K562 (cell line): ENCODE measurements around the gene IPP. TPM values are rescaled to one million over a fixed set of nuclear protein-coding genes. Genes with fewer than 3 reads are reported as not detected.

ENCODE experiments used
- HLTF ChIP-seq: fragments of 450-650 bp; IDR thresholded peaks from 2 replicates; pipeline ENCODE4 v1.6.1; 2016
- KLF13 ChIP-seq: fragments of 450-650 bp; IDR thresholded peaks from 2 replicates; pipeline ENCODE4 v1.6.1; 2016; ENCODE audit warnings: missing genetic modification characterization, low read depth, mild to moderate bottlenecking, missing compliant biosample characterization, moderate library complexity, borderline replicate concordance
- MAX ChIP-seq: sonication (generic); formaldehyde crosslinking; IDR thresholded peaks from 2 replicates; pipeline ENCODE4 v1.9.0; 2022; ENCODE audit warnings: mild to moderate bottlenecking, missing genetic modification reagents
- MLLT1 ChIP-seq, 2 experiments: fragments of 450-650 bp; IDR thresholded peaks; 2 replicates each; pipeline ENCODE4 v1.6.1; 2016
- PCBP2 ChIP-seq: fragments of 200-400 bp; formaldehyde crosslinking; IDR thresholded peaks from 2 replicates; pipeline ENCODE4 v1.6.1; 2018; ENCODE audit warnings: low read length, low read depth, mild to moderate bottlenecking, moderate library complexity; ENCODE audit not compliant: poor library complexity, severe bottlenecking
- POLR2AphosphoS5 ChIP-seq: IDR thresholded peaks from 2 replicates; pipeline ENCODE4 v1.6.1; 2011; ENCODE audit warnings: mild to moderate bottlenecking, low read depth, low read length, moderate library complexity; ENCODE audit not compliant: control insufficient read depth, insufficient read depth
- RBFOX2 ChIP-seq: fragments of 200-400 bp; formaldehyde crosslinking; IDR thresholded peaks from 2 replicates; pipeline ENCODE4 v1.6.1; 2017; ENCODE audit warnings: low read depth, mild to moderate bottlenecking, low read length, moderate library complexity
- ZNF318 ChIP-seq, 2 experiments: fragments of 450-650 bp; IDR thresholded peaks; 2 replicates each; pipeline ENCODE4 v1.6.1; 2016; ENCODE audit warnings: mild to moderate bottlenecking in 2 of 2, borderline replicate concordance in 1 of 2, low read depth in 1 of 2, moderate library complexity in 1 of 2
- ZNF717 ChIP-seq: fragments of 250-450 bp; sonication (Bioruptor Pico); IDR thresholded peaks from 2 replicates; pipeline ENCODE4 v1.5.0; 2021
- polyA plus RNA-seq, 8 experiments: library from polyadenylated mRNA; depleted of rRNA in 4 of 8; stranded (reverse) in 5 of 8; unstranded in 3 of 8; fragments of >200 nt; fragmentation: Nextera tagmentation in 2 of 8; fragmentation: Illumina TruSeq in 1 of 8; extraction: Ambion mirVana in 2 of 8; extraction: Trizol in 1 of 8; gene quantifications; 2 replicates each; pipeline versions ENCODE4 v1.2.1 to v1.2.3, GENCODE V29; 2011 to 2014; ENCODE audit warnings: inconsistent platforms in 1 of 8, missing spikeins in 1 of 8
- total RNA-seq, 7 experiments: library from RNA; depleted of rRNA in 6 of 7; stranded (reverse); fragments of >200 nt in 6 of 7; fragmentation: Illumina TruSeq in 2 of 7; extraction: Trizol in 2 of 7; gene quantifications; 2 replicates each; pipeline versions ENCODE4 v1.2.1 to v1.2.3, GENCODE V29; 2011 to 2021; ENCODE audit warnings: low replicate concordance in 1 of 7
- TF ChIP-seq, protein P1 (sequence below): fragments of 250-450 bp; sonication (Bioruptor Pico); IDR thresholded peaks from 2 replicates; pipeline ENCODE4 v1.4.0; 2020
- TF ChIP-seq, protein P2 (sequence below): fragments of 200-800 bp; sonication (Bioruptor generic); IDR thresholded peaks from 2 replicates; pipeline ENCODE4 v1.6.1; 2017; ENCODE audit warnings: missing genetic modification characterization, missing compliant biosample characterization

Gene IPP
- total and polyA plus RNA-seq, 9 of the 15 experiments (the other 6 are each of a cell fraction or from before 2014, with no cell fraction given), result 6.9 to 15.1 (median 9.7) TPM

- TF ChIP-seq PCBP2, result no peak
- TF ChIP-seq MLLT1 (IDR thresholded peaks at IDR 0.05), result peak; percentile 28 to 34; a peak in 2 of 4 replicates
- TF ChIP-seq MAX, result no peak; the same call in 1 of the 2 replicates
- TF ChIP-seq, protein P1, sequence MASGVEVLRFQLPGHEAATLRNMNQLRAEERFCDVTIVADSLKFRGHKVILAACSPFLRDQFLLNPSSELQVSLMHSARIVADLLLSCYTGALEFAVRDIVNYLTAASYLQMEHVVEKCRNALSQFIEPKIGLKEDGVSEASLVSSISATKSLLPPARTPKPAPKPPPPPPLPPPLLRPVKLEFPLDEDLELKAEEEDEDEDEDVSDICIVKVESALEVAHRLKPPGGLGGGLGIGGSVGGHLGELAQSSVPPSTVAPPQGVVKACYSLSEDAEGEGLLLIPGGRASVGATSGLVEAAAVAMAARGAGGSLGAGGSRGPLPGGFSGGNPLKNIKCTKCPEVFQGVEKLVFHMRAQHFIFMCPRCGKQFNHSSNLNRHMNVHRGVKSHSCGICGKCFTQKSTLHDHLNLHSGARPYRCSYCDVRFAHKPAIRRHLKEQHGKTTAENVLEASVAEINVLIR (CRISPR knock-in tag), result no peak
- peak; percentile 79; the same call in 1 of the 2 replicates for TF ChIP-seq ZNF717
- TF ChIP-seq HLTF, result peak; percentile 86
- TF ChIP-seq POLR2AphosphoS5, result peak; percentile 90
- peak; percentile 96 for TF ChIP-seq RBFOX2
- TF ChIP-seq ZNF318 (IDR thresholded peaks at IDR 0.05; ENCODE audit: borderline replicate concordance in 1 of 2, low read depth in 1 of 2), result no peak
- TF ChIP-seq, protein P2, sequence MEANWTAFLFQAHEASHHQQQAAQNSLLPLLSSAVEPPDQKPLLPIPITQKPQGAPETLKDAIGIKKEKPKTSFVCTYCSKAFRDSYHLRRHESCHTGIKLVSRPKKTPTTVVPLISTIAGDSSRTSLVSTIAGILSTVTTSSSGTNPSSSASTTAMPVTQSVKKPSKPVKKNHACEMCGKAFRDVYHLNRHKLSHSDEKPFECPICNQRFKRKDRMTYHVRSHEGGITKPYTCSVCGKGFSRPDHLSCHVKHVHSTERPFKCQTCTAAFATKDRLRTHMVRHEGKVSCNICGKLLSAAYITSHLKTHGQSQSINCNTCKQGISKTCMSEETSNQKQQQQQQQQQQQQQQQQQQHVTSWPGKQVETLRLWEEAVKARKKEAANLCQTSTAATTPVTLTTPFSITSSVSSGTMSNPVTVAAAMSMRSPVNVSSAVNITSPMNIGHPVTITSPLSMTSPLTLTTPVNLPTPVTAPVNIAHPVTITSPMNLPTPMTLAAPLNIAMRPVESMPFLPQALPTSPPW (CRISPR knock-in tag), result peak; percentile 93
- TF ChIP-seq KLF13 (tag), result peak; percentile 70; the same call in 1 of the 2 replicates
These were observed 64.0 kb downstream of the IPP start, which contains the start of gene GPBP1L1 (continued) for GRCh38 chr1:45686288-45687013.
